Caco-2 (cell line): ENCODE results near the gene PCSK5. TPM values are rescaled to one million over a fixed set of nuclear protein-coding genes. Genes with fewer than 3 reads are reported as not detected.

Experiments
- BruUV-seq: library from RNA; stranded (reverse); fragments of 400-500 nt; replicated peaks from 2 replicates; lab custom pipeline; 2021; lab: Mats Ljungman, UMichigan
- CTCF ChIA-PET: fragments of 300-600 bp; sonication (Branson Sonifier 250); formaldehyde crosslinking; loops from one replicate; lab custom pipeline; 2022; ENCODE audit warnings: antibody characterized with exemption; lab: Charles Lee
- POLR2A ChIA-PET: fragments of 300-600 bp; sonication (Branson Sonifier 250); formaldehyde crosslinking; loops from one replicate; lab custom pipeline; 2022; ENCODE audit warnings: antibody characterized with exemption; lab: Charles Lee
- DNase-seq, 2 experiments: peaks; one replicate each; pipeline versions ENCODE4 v3.0.0 to v3.0.0-alpha.2; 2020 to 2022
- H3K27me3 ChIP-seq: replicated peaks from 2 replicates; pipeline ENCODE4 v1.6.0; 2011; ENCODE audit warnings: low read length; ENCODE audit not compliant: control insufficient read depth, insufficient read depth
- H3K36me3 ChIP-seq: 2 replicates; pipeline ENCODE4 v1.5.1; 2011; ENCODE audit warnings: low read length; ENCODE audit not compliant: control insufficient read depth, insufficient read depth
- H3K4me1 ChIP-seq: fragments of 250-450 bp; sonication (Bioruptor Pico); 2 replicates; pipeline ENCODE4 v1.5.1; 2020; ENCODE audit warnings: mild to moderate bottlenecking
- H3K4me3 ChIP-seq: 2 replicates; pipeline ENCODE4 v1.5.1; 2011; ENCODE audit warnings: low read depth, mild to moderate bottlenecking, control low read depth, low read length
- H3K9me3 ChIP-seq: fragments of 250-450 bp; sonication (Bioruptor Pico); 2 replicates; pipeline ENCODE4 v1.5.1; 2020; ENCODE audit warnings: mild to moderate bottlenecking, moderate library complexity
- H3K27ac Mint-ChIP-seq: one replicate; pipeline ENCODE4 v1.8.0; 2022; ENCODE audit warnings: mixed read lengths; ENCODE audit not compliant: unreplicated experiment
- H3K27me3 Mint-ChIP-seq: one replicate; pipeline ENCODE4 v1.8.0; 2022; ENCODE audit warnings: mixed read lengths; ENCODE audit not compliant: insufficient read depth, unreplicated experiment
- H3K36me3 Mint-ChIP-seq: one replicate; pipeline ENCODE4 v1.8.0; 2022; ENCODE audit warnings: mild to moderate bottlenecking, mixed read lengths; ENCODE audit not compliant: insufficient read depth, unreplicated experiment
- H3K4me1 Mint-ChIP-seq: one replicate; pipeline ENCODE4 v1.8.0; 2022; ENCODE audit warnings: low read depth, mixed read lengths; ENCODE audit not compliant: unreplicated experiment
- H3K4me3 Mint-ChIP-seq: one replicate; pipeline ENCODE4 v1.8.0; 2022; ENCODE audit warnings: mild to moderate bottlenecking, moderate library complexity, mixed read lengths; ENCODE audit not compliant: unreplicated experiment
- H3K9me3 Mint-ChIP-seq: one replicate; pipeline ENCODE4 v1.8.0; 2022; ENCODE audit warnings: mixed read lengths; ENCODE audit not compliant: unreplicated experiment
- CTCF ChIP-seq, 2 experiments: fragments of 200-600 bp in 1 of 2; IDR thresholded peaks; 1 replicate in 1 of 2; 2 replicates in 1 of 2; pipeline versions ENCODE4 v1.5.1 to v1.8.0; 2011 to 2022; ENCODE audit warnings: antibody characterized with exemption in 1 of 2, control low read depth in 1 of 2, inconsistent platforms in 1 of 2, low read depth in 1 of 2, low read length in 1 of 2, mild to moderate bottlenecking in 1 of 2, moderate library complexity in 1 of 2; ENCODE audit not compliant: insufficient read depth in 1 of 2, severe bottlenecking in 1 of 2, unreplicated experiment in 1 of 2
- intact Hi-C: fragments of 100-400 bp; cut with micrococcal nuclease; formaldehyde crosslinking; loops from one replicate; pipeline ENCODE4 v1.10.0; 2022; ENCODE audit not compliant: unreplicated experiment
- total RNA-seq: library from RNA; stranded (reverse); gene quantifications from 2 replicates; pipeline ENCODE4 v1.2.3, GENCODE V29; 2022

PCSK5 gene
- total RNA-seq, 1 experiment from 2014 or later = 10.9 TPM

- peaks cover 6% of the 10 kb centered on the region for H3K36me3 Mint-ChIP-seq
- intact Hi-C loops = no loop called here
- ChIA-PET CTCF (no interaction called here), POLR2A (no interaction called here)
- DNase-seq = no peak
- Histone ChIP-seq H3K4me3 (no peak overlapping the region), H3K9me3 (no peaks in the 10 kb centered on the region), H3K4me1 (no peaks in the 10 kb centered on the region), H3K27me3 (no peaks in the 10 kb centered on the region), H3K36me3 (no peaks in the 10 kb centered on the region)
- BruUV-seq = no TSS peak
- H3K27me3 Mint-ChIP-seq = no peaks in the 10 kb centered on the region
- no peak overlapping the region for H3K4me3 Mint-ChIP-seq
- no peak for TF ChIP-seq CTCF (IDR thresholded peaks at IDR 0.05; ENCODE audit: insufficient read depth in 1 of 2, low read depth in 1 of 2, low read length in 1 of 2, severe bottlenecking in 1 of 2, unreplicated experiment in 1 of 2)
- no peak overlapping the region for H3K27ac Mint-ChIP-seq
- H3K4me1 Mint-ChIP-seq = no peaks in the 10 kb centered on the region
- H3K9me3 Mint-ChIP-seq = no peaks in the 10 kb centered on the region
These were observed 51.3 kb downstream of the PCSK5 start for GRCh38 chr9:75941577-75942311.

GRCh38 chr9:75946766-75947165, 56.3 kb downstream of the PCSK5 start:
- intact Hi-C loops = no loop called here
- CTCF ChIA-PET = no interaction called here
- H3K36me3 Mint-ChIP-seq = peaks cover 22% of the 10 kb centered on the region

GRCh38 chr9:75947233-75947632, 56.8 kb downstream of the PCSK5 start:
- TF ChIP-seq CTCF (IDR thresholded peaks at IDR 0.05; ENCODE audit: insufficient read depth in 1 of 2, low read depth in 1 of 2, low read length in 1 of 2, severe bottlenecking in 1 of 2, unreplicated experiment in 1 of 2) = no peak
- no peak overlapping the region for H3K4me3 Mint-ChIP-seq
- intact Hi-C loops = no loop called here
- ChIA-PET POLR2A (no interaction called here), CTCF (no interaction called here)
- H3K9me3 ChIP-seq = no peaks in the 10 kb centered on the region
- no peak for DNase-seq
- H3K27me3 Mint-ChIP-seq = no peaks in the 10 kb centered on the region
- H3K36me3 ChIP-seq = no peaks in the 10 kb centered on the region
- H3K27me3 ChIP-seq = no peaks in the 10 kb centered on the region
- H3K36me3 Mint-ChIP-seq = peaks cover 22% of the 10 kb centered on the region
- no peak overlapping the region for H3K4me3 ChIP-seq
- H3K9me3 Mint-ChIP-seq = no peaks in the 10 kb centered on the region
- H3K4me1 ChIP-seq = no peaks in the 10 kb centered on the region
- H3K27ac Mint-ChIP-seq = no peak overlapping the region
- no peaks in the 10 kb centered on the region for H3K4me1 Mint-ChIP-seq
- no TSS peak for BruUV-seq

More at GRCh38 chr9:75946766-75947165, 56.3 kb downstream of the PCSK5 start:
- H3K9me3 ChIP-seq = no peaks in the 10 kb centered on the region
- H3K4me3 ChIP-seq = no peak overlapping the region
- Mint-ChIP-seq H3K4me1 (no peaks in the 10 kb centered on the region), H3K9me3 (no peaks in the 10 kb centered on the region), H3K27me3 (no peaks in the 10 kb centered on the region), H3K4me3 (no peak overlapping the region), H3K27ac (no peak overlapping the region)
- no peak for DNase-seq
- no peak for TF ChIP-seq CTCF (IDR thresholded peaks at IDR 0.05; ENCODE audit: insufficient read depth in 1 of 2, low read depth in 1 of 2, low read length in 1 of 2, severe bottlenecking in 1 of 2, unreplicated experiment in 1 of 2)
- no peaks in the 10 kb centered on the region for H3K4me1 ChIP-seq
- no peaks in the 10 kb centered on the region for H3K36me3 ChIP-seq
- no peaks in the 10 kb centered on the region for H3K27me3 ChIP-seq
- POLR2A ChIA-PET = no interaction called here
- BruUV-seq = no TSS peak
